Ammon's horn (tissue), 1 donor: ENCODE data around the gene ADPRM.

Experiments used
- DNase-seq: peaks from one replicate; pipeline ENCODE4 v3.0.0-alpha.2; 2016; ENCODE audit warnings: low spot score

Gene ADPRM

DNA sequence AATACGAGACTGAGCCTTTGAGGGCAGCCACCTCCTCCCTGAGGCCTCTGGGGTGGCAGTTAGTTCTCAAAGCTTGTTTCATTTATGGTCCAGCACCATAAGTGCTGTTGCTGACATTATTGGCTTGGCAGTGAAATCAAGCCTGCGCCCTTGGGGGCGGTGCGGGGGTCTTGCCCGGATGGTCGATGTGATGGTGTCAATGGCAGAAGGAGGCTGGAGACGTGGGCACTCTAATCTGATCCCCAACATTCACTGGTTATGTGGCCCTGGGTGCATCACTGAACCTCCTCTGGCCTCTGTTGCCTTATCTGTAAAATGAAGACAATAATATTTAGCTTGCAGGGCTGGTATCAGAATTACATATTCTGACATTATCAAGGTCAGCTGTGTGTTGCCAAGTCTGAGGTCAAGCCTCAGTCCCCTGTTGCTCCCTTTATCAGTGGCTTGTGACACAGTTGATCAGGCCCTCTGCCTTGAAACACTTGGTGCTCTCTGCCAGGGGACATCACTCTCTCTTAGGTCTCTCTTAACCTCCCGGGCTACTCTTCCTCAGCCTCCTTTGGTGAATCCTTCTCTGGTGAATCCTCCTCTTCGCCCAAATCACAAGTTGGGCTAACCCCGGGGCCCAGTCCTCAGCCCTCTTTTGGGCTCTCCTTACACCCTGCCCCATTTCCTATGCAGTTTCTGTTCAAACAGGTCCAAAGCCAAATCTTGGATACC is 44.2 kb downstream of the ADPRM start:
- DNase-seq = no peak

DNA sequence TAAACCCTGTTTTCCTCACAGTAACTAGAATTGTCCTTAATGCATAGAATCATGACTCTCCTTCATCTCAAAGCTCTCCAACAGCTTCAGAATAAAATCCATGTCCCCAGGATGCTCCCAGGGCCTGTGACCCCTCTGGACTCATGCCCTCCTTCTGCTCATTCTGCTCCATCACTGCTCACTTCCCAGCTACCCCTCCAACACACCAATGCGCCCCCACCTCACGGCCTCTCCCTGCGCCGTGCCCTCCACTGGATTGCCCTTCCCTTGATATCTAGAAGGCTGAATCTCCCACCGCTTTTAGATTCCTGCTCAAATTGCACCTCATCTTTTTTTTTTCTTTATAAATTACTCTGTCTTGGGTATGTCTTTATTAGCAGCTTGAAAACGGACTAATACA is 45.0 kb downstream of the ADPRM start:
- DNase-seq = no peak

DNA sequence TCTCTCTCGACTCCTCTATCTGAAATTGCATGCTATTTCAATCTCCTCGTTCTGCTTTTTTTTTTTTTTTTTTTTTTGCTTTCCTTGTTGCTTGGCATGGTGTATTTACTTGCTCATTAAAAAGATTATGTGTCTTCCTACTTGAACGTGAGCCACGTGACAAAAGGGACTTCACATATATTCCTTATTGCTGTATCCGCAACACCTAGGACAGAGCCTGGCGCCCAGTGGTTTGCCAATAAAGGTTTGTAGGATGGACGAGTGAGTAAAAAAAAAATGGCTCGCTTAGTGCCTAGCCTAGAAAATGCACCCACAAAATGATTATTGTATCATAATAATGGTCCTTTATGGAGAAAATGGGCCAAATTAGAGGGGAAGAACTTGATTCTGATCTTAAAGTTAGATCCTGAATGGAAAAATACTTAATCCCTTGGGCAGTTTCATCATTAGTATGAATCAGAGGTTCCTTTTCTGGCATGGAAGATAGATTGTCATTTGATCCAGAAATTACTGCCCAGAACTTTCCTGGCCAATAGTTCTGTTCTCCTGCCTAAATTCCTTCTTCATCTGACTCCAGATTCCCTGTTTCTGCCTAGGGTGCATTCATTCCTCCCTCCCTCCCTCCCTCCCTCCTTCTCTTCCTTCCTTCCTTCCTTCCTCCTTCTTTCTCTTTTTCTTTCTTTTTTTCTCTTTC is 46.1 kb downstream of the ADPRM start:
- no peak for DNase-seq

DNA sequence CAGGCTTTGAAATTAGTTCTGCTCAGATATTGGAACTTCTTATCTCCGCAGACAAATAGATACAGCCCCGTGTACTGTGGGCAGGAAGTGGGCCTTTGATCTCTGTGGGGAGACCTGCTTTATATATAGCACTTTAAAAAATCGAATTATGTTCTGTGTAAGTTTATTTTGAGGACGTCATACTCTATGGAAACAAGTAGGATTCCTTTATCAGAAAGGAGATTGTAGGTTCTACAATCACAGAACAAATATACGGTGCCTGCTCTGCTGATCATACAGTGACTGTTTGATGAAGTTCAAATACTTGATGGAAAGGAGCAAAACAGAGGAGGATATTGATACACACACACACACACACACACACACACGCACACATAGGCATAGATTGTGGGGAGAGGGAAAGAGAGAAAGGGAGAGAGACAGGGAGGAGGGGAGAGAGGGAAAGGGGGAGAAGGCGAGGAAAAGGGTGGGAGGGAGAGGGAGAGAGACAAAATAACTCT is 47.2 kb downstream of the ADPRM start:
- DNase-seq = no peak

DNA sequence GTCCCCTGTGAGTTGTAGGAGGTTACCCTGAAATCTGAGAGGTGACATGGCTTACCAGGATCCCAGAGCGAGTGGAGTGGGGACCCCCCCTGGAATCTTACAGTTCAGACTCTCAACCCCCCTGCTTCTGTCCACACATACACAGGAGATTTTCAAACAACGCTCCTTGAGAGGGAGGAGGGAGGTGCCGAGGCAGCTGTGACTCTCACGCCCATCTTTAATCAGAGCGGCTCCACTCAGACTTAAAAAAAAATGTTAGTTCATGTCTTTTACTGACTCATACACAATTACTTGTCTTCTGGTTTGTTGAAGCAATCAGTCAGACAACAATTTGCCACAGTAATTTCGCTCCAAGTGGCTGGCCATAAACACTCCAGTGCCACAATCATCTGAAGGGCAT is 47.8 kb downstream of the ADPRM start:
- no peak for DNase-seq

DNA sequence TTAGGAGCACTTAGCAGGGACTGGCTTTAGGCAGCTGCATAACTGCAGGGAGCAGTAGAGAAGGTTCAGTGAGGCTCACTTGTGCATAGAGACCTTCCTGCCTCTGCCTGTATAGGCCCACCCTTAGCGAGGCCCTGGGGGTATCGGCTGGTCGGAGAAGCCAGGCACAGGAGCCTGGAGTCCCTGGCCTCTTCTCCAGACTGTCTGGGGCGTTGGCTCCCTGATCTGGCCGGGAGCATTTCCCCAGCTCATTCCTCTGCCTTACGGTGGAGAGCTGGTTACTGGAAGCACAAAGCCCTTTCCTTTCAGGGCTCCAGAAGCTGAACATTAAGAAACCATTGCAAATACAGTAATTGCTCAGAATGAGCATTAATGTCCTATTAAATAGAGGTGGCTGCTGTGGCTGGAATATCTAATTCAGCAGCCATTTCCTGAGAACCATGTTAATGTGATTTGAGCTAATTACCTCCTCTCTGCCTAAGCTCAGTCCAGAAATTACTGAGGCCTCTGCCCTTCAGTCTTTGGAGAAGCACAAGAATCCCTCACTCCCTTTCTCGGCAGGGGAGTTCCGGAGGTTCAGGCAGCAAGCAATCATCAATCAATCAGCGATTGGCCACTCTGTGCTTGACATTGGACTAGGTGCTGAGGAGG is 51.3 kb downstream of the ADPRM start:
- DNase-seq = no peak

DNA sequence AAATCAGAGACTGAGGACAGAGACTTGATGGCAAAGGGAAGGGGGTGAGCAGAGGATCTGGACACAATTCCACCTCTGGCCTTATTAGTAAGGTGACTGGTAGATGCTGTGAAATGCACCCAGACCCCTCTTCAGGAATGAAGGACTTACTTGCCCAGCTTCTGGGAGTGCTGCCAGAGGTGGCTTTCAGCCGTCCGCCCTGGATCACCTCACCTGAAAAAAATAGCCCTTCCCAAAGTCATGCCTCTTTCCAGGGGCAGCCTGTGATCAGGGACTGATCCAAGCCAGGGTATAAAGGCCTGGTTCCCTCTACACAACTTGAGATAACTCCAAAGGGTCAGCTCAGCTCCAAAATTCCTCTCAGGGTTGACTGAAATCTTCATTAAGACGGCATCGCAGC is 52.8 kb downstream of the ADPRM start:
- no peak for DNase-seq

DNA sequence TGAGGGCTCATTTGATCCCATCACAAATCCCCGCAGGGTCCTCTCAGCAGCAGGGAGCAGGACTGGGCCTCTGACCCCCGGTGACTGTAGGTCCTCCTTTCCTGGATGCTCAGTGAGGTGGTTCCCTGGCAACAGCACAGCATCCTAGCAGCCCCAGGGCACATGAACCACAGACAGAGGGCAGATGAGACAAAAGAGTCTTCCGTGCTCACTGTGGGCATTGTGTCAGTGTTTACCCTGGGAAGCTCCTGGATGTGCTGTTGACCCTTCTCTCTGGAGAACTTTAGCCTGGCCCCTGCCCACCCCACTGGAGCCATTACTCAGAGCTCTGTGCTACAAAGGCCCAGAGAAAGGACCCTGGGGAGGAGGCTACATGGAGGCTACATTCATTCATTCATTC is 54.2 kb downstream of the ADPRM start:
- DNase-seq = no peak

DNA sequence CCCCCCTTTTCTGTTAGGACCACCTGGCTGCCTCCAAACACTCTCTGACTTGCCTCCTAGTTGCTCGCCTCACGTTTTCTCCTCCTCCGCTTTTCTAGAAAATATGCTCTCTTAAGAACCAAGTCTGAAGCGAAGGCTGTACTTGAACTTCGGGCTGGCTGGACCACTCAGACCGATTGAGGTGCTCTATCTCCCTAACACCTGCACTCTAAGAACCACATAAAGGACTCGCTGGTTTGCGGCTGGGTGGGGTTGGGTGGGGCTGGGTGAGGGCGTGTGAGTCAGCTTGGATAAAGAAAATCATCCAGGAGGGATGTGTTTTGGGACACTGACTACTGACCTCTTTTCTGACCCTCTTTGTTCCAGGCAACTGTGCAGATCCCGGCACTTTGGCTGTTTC is 55.3 kb downstream of the ADPRM start:
- DNase-seq = no peak

DNA sequence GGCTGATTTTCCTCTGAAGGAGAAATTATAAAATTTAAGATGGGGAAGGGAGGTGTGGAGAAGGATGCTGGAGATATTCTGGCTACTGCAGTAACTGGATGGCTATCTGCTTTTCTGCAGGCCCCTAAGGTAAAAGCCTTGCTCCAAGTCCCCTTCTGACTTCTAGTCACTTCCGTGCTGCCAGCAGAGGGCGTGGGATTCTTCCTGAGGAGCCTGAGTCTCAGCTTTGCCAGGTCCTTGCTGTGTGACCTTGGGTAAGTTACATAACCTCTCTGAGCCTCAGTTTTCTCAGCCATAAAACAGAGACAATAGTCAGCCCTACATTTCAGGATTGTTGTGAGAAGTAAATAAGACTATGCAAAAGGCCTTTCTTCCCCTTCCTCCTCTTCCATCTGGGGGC is 56.7 kb downstream of the ADPRM start:
- DNase-seq = no peak

DNA sequence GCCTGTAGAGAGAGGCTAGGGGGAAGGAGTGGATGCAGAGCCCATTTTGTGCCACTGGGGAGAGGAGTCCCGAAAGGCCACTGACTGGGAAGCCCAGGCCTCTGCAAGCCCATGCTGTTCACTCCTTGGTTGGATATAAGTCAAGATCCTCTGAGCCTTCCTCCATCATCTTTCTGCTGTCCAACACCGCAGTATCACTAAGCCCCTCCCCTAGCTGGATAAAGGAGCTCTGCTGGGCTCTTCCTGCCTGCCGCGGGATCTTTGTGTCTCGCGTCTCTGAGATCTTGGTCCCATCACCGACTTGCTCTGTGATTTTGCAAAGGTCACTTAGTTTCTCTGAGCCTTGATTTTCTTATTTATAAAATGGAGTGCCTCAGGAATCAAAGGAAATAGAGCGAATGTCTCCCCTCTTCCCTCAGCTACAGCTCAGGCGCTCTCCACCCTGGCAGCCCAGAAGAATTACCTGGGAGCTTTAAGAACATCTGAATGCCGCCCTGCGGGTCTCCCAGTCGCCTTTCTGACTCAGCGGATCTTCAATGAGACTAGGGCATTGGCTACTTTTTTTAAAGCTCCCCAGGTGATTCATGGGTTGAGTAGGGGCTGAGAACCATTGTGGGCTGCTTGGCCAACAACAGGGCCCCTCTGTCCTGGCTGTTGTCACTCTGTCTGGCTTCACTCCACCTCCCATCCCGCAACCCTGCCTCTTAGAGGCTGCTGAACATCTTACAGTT is 57.6 kb downstream of the ADPRM start:
- no peak for DNase-seq

DNA sequence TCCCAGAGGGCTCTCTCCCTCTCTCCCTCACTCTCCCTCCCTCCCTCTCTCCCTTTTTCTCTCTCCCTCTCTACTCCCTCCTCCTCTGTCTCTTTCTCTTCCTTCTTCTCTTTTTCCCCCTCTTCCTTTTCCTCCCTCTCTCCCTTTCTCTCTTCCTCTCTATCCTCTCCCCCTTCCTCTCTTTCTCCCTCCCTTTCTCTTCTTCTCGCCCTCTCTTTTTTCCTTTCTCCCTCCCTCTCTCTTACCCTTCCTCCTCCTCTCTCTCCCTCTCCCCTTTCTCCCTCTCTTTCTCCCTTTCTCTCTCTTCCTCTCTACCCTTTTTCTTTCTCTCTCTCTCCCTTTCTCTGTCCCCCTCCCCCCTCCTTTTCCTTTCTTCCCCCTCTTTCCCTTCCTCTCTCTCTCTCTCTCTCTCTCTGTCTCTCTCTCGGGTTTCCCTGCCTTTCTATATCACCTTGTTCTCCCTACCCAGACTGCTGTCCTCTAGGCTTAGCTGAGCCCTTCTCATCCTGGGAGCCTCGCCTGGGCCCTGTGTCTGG is 58.3 kb downstream of the ADPRM start:
- no peak for DNase-seq

DNA sequence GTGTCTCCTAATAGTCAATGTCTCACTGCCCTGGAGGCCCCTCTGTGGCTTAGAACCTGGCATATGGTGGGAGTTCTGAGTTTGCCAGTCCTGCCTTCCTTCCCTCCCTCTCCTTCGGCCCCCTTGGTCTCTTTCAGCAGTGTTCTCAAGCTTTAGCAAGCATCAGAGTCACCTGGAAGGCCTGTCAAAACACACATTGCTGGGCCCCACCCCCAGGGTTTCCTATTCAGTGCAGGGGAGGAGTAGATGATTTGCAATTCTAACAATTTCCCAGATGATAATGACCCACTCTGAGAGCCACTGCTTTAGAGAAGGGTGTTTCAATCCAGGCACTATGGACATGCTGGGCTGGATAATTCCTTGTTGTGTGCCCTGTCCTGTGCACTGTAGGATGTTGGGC is 58.8 kb downstream of the ADPRM start:
- no peak for DNase-seq

DNA sequence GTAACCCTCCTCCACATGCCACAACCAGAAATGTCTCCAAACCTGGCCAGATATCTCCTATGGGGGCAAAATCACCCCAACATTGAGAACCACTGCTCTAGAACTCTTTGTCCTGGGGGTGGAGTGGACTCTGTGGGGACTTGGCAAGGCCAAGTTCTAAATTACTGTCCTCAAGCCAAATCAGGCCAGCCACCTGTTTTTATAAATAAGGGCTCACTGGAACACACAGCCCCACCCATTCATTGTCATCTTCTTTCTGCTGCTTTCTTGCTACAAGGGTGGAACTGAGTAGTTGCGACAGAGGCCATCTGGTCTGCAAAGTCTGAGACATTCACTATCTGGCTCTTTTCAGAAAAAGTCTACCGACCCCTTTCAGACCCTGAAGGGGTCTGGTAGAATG is 59.2 kb downstream of the ADPRM start:
- DNase-seq = no peak

DNA sequence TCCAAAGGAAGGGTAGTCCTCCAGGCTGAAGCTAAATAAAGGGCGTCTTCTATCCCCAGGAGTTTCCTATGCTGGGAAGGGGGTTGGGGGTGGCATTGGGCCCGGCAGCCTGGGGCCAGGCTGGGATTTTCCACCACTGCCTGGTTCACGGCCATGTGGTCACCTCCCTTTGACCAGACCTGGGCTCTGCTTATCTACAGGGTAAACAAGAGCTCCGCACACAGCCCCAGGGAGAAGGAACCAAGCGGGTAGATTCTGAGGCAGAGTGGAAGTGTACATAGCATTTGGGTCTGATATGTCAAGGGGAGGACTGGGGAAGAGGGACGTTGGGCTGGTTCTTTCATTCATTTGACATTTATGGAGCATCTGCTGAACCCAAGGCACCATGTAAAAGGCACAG is 59.7 kb downstream of the ADPRM start:
- no peak for DNase-seq

DNA sequence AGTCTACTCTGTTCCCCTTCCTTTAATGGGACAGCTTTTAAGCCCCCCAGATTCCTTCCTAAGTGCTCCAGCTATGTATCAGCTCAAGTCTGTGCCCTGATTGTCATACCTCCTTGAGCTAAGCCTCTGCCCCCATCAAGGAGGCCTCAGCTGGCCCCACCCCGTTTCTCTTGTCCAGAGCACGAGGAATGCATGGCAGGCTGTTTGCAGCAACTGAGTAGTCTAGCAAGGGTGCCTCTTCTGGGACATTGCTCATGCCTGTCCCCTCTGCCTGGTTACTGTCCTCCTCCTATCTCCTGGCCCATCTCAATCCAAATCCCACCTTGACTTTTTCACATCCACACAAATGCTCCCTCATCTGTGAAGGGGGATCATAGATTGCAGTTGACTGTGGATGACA is 60.3 kb downstream of the ADPRM start:
- DNase-seq = no peak

DNA sequence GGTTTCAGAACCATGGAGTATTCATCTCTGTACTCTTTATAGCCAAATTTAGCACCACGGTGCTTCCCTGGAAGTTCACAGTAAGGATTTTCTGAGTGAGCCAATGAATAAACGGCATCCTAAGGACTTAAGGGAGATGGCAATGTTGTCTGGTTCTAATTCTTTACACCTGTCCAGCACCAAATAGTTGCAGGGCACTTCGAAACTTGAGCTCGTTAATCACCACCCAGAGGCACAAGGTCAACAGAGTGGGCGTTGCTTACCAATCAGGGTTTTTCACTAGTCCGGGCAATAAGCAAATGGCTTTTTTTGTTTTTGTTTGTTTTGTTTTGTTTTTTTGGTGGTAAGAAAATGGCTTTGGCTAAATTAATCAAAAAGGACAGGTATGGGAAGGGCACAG is 60.7 kb downstream of the ADPRM start:
- DNase-seq = no peak
